ENCODE data around the gene SYT12.

DNA sequence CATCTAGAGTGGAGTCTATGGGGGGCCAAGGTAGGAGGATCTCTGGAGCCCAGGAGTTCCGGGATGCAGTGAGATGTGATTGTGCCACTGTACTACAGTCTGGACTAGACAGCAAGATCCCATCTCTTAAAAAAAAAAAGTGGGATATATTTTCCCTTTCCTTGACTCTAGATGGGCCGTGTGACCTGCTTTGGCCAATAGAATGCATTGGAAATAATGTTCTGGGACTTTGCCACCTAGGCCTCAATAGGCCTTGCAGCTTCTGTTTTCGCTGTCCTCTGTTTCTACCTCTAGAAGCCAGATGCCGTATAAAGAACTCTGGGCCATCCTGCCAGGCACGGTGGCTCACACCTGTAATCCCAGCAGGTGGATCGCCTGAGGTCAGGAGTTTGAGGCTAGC, 44.2 kb upstream of the SYT12 start:
- TF ChIP-seq, protein P1, sequence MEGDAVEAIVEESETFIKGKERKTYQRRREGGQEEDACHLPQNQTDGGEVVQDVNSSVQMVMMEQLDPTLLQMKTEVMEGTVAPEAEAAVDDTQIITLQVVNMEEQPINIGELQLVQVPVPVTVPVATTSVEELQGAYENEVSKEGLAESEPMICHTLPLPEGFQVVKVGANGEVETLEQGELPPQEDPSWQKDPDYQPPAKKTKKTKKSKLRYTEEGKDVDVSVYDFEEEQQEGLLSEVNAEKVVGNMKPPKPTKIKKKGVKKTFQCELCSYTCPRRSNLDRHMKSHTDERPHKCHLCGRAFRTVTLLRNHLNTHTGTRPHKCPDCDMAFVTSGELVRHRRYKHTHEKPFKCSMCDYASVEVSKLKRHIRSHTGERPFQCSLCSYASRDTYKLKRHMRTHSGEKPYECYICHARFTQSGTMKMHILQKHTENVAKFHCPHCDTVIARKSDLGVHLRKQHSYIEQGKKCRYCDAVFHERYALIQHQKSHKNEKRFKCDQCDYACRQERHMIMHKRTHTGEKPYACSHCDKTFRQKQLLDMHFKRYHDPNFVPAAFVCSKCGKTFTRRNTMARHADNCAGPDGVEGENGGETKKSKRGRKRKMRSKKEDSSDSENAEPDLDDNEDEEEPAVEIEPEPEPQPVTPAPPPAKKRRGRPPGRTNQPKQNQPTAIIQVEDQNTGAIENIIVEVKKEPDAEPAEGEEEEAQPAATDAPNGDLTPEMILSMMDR (IDR thresholded peaks at IDR 0.05 in 8 of 11, conservative IDR thresholded peaks at IDR 0.05 in 3 of 11): no peak
- no peak for TF ChIP-seq POLR2A (IDR thresholded peaks at IDR 0.05)
